Globus pallidus (tissue), 1 donor: ENCODE data around the gene ZBTB8A.
"Not testable (repeated sequence)": the region's sequence is repeated elsewhere in the genome, so short reads cannot be mapped to it uniquely, and the experiment has no call there.

Source experiments
- DNase-seq: peaks from one replicate; pipeline ENCODE4 v3.0.0-alpha.2; 2015; ENCODE audit warnings: low spot score

The ZBTB8A gene

DNA sequence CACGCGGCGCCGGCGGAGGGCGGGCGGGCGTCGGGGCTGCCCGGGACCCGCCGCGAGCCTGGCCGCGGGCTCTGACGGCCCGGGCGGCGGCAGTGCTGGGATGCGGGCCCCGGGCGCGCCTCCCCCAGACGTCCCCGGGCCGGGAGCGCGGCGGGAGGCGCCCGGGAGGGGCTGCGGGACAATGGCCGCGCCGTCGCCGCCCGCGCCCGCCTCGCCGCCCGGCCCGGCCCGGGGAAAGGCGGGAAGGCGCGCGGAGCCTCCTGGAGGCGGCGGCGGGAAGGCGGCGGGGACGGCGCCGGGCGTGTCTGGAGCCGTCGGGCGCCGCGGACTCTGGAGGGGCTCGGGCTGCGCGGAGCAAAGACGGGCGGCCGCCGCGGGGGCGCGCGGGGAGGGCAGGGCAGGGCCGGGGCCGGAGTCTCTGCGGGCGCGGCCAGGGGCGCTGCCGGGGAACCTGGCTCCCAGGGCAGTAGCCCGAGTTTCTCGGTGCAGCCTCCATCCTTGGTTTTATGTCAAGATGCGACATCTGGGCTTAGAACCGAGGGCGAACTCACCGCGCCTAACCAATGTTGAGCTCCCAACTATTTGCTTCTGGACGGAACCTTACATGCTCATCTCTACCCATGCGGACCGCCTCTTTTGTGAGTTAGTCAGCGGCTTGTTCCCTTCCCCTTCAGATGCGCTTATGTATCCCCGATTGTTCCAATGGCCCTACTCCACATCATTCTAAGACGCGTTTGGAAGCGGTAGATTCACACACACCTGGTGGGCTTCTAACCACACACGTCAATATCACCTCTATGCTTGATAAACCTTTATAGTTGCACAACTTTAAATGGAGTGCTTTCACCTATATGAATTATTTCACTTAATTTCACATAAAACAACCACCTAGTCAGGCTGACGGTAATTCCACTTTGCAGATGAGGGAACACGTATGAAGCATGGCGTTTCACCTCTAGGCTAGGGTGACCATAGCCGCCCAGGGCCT is 651 bp downstream of the ZBTB8A start:
- peak; percentile 33 for DNase-seq

DNA sequence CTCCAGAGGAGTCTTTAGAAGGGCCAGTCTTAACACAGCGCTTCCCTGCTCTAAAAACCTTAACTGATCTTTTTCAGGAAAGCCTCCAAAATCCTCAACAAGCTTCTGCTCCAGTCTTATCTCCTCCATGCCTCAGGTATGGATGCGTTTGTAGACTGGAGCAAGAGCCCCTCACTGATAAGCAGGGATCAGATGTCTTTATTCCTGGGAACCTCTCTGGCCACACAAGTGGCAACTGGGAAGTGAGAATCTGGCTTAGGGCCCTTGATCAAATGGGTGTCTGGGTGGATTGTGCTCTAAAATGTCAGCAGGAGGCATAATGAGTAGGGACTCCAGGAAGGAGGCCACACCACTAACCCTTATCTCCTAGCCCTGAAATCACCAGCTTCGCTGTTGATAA is 1.4 kb downstream of the ZBTB8A start:
- no peak for DNase-seq

DNA sequence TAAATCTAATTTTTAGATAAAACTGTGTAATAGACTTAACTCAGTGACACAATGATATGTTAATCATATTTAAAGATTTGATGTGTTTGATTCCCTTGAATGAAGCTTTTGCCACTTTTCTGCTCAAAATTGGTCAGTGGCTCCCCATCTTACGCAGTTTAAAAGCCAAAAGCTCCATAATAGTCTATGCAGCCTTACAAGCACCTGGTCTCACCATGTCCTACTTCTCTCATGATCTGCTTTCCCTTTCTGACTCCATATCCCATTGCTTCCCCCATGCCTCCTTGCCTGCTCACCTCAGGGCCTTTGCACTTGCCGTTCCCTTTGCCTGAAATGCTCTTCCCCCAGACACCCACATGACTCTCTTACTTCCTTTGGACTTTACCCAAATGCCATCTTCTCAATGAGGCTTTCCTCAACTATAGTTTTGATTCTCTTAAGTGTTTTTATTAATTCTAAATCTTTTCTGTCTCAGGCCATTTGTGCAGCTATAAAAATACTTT is 1.9 kb downstream of the ZBTB8A start:
- no peak for DNase-seq

DNA sequence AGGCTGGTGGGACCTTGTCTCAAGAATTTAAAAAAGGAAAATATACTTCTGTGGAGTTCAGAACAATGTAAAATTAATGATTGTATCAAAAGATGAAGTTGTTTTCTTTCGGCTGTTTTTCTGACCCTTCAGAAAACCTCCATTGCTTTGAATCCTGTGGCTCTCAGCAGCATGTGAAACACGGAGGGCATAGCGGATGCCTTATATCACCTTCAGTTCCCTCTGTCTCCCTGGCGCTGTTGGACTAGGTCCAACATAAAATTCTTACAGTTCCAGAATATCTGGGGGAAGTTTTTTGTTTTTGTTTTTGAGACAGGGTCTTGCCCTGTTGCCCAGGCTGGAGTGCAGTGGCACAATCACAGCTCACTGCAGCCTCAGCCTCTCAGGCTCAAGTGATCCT is 7.4 kb downstream of the ZBTB8A start:
- DNase-seq, result no peak

DNA sequence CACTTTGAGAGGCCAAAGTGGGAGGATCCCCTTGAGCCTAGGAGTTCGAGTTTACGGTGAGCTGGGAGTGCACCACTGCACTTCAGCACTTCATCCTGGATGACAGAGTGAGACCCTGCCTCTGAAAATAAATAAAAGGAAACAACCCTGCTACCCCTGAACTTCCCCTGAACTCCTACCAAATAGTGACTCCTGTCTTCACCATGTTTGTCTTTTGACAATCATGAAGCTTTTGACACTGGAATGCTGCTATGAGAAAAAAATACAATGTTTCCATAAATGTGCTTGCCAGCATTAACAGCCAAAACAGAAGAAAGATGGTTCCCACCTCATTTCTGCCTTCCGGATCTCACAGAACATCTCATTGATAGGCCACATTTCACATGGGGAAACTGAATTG is 10.4 kb downstream of the ZBTB8A start:
- DNase-seq, result no peak

DNA sequence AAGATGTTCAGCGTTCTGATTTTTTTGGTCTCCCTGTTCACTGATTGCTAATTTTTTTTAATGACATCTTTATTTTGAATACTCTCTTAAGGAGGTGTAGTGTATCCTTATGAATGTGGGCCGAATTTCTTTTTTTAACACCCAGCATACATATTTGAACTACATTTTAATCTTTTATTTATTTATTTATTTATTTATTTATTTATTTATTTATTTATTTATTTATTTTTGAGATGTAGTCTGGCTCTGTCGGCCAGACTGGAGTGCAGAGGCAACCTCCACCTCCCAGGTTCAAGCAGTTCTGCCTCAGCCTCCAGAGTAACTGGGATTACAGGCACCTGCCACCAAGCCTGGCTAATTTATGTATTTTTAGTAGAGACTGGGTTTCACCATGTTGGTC is 15.1 kb downstream of the ZBTB8A start:
- no peak for DNase-seq

DNA sequence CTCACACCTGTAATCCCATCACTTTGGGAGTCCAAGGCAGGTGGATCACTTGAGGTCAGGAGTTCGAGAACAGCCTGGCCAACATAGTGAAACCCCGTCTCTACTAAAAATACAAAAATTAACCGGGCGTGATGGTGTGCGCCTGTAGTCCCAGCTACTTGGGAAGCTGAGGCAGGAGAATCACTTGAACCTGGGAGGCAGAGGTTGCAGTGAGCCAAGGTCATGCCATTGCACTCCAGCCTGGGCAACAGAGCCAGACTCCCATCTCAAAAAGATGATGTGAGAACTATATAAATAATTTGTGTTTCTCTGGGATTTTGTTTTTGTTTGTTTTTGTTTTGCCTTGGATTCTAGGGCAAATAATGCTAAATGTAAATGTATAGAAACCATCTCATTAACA is 17.8 kb downstream of the ZBTB8A start:
- not testable (repeated sequence) for DNase-seq

DNA sequence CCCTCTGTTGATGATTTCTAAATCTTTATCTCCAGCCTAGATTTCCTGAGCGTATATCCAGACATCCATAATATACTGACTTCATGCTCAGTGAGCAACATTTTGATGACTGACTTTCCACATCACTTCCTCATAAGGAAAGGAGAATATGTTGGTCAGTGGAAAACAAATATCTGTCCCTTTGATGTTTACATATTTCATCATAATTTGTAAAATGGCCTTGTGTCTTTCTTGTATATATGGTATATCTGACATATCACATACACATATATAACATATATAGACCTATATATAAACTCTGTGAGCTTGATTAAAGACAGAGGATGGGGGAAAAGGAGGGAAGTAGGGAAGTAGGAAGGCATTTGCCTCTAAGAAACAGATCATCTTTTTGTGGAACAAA is 18.6 kb downstream of the ZBTB8A start:
- DNase-seq, result no peak

DNA sequence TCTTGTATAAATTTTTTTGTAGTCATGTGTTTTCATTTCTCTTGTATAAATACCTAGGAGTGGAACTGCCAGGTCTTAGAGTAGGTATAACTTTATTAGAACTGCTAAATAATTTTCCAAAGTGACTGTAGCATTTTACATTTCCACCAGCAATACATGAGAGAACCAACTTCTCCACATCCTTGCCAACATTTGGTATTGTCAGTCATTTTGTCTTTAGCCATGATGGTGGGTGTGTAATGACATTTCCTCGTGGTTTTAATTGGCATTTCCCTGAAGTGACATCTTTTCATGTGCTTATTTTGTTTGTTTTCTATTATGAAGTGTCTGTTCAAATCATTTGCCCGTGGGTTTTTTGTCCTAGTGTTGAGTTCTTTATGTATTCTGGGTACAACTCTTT is 29.7 kb downstream of the ZBTB8A start:
- no peak for DNase-seq

DNA sequence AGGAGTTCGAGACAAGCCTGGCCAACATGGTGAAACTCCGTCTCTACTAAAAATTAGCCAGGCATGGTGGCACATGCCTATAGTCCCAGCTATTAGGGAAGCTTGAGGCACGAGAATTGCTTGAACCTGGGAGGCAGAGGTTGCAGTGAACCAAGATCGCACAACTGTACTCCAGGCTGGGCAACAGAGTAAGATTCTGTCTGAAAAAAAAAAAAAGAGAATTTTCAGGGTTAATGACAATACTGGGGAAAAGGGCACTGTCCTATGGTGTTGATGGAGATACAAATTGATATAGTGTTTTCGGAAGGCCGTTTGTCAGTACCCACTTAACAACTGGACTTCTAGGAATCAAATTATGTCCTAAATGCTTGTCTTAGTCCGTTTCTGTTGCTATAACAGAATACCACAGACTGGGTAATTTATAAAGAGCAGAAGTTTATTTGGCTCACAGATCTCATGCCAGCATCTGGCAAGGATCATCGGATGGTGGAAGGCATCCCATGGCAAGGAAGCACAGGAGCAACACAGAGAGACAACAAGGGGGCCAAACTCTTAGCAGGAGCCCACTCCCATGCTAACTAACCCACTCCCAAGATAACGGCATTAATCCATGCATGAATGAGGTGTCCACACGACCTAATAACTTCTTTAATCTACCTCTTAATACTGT is 41.3 kb downstream of the ZBTB8A start:
- no peak for DNase-seq

DNA sequence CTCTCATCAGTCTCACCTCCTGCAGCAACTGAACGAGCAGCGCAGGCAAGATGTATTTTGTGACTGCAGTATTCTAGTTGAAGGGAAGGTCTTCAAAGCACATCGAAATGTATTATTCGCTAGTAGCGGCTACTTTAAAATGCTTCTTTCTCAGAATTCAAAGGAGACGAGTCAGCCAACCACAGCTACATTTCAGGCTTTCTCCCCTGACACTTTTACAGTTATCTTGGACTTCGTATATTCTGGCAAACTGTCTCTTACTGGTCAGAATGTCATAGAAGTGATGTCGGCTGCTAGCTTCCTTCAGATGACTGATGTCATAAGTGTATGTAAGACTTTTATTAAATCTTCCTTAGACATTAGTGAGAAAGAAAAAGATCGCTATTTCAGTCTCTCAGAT is 53.7 kb downstream of the ZBTB8A start:
- DNase-seq, result no peak

DNA sequence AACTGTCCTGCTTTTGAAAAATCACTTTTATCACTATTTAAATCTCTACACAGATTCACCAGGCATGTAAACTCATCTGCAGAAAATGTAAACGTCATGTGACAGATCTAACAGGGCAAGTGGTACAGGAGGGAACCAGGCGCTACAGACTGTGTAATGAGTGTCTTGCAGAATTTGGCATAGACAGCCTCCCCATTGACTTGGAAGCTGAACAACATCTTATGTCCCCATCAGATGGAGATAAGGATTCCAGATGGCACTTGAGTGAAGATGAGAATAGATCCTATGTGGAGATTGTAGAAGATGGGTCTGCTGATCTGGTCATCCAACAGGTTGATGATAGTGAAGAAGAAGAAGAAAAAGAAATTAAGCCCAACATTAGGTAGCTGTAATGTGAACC is 60.8 kb downstream of the ZBTB8A start:
- DNase-seq, result no peak

DNA sequence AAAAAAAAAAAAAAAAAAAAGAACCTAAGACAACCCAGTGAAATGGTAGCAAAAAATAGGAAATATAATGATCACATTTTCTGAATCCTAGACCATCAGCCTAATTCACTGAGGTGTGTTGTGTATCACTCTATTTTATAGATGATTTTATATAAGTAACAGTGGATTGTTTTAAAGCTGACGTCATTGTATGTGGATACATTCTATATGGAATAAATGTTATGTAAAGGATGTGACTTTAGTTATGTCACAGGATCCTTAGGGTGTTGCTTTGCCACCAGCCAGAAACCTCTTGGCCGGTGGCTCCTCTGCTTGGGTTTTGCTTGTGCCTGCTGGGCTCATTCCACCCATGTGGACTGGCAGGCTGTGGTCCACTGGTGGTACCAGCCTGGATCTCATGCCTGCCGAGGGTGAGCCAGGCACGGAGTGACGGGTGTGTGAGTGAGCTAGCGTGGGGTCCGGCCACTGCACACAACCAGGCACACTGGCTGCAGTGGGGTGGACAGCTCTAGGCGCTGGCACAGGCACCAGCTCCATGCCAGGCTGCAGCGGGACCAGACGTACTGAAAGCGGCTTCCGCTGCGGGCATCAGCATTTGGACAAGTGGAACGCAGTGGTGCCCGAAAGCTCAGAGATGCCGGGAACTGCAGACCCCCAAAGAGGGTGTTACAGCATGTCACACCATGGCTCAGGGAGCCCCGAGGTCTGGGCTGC is 66.6 kb downstream of the ZBTB8A start:
- no peak for DNase-seq

DNA sequence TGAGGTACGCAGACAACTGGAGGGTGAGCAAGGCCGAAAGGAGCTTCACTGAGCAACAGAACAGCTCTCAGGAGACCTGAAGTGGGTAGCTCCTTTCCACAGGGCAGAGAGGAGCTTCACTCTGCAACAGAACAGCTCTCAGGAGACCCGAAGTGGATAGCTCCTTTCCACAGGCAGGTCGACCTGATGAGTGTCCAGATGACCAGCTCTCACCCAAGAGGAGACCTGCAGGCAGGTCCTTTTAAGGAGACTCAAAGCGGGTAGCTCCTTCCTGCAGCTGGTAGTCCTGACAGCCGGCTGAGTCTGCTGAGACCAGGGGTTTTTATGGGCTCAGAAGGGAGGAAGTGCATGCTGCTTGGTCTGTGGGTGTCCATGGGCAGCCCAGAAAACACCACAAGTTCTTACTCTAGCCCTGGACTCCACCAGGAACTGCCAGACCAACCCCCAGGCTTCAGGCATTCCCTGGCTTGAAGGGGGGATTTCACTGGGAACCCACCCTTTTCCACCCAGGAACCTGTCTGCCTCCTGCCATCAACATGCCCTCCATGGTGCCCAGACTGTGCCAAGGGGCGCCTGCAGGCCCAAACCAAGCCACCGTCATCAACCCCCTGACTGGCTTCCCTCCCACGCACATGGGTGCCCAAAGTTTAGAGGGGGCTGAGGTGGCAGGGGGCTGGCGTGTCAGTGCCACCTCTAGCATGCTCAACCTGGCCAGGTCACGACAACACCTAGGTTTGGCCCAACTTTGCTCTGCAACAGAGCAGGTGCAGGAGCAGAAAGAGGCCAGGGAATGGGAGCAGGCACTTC is 67.5 kb downstream of the ZBTB8A start:
- DNase-seq, result no peak

DNA sequence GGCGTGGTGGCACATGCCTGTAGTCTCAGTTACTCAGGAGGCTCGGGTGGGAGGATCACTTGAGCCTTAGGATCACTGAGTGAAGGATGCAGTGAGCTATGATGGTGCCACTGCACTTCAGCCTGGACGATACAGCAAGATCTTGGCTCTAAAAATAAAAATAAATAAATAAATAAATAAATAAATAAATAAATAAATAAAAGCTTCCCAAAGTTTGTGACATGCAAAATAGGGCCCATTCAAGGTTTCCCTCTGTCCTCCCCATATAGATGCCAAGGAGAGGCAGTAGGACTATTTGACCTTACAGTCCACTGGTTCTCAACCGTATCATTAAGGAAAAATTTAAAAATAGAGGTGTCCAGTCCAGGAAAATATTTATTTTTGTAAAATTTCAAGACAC is 70.0 kb downstream of the ZBTB8A start:
- no peak for DNase-seq

DNA sequence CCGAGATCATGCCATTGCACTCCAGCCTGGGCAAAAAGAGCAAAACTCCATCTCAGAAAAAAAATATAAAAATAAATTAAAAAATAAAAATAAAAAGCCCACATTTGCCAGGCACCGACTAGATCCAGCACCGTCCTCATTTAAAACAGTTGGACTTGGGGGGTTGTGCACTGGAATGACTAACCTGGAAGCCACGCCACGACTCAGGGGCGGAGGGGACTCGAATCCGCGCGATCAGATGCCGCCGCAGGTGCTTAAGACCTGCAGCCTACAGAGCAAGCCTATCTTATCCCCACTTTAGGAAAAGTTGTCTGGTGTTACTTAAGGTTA is 72.6 kb downstream of the ZBTB8A start:
- no peak for DNase-seq

DNA sequence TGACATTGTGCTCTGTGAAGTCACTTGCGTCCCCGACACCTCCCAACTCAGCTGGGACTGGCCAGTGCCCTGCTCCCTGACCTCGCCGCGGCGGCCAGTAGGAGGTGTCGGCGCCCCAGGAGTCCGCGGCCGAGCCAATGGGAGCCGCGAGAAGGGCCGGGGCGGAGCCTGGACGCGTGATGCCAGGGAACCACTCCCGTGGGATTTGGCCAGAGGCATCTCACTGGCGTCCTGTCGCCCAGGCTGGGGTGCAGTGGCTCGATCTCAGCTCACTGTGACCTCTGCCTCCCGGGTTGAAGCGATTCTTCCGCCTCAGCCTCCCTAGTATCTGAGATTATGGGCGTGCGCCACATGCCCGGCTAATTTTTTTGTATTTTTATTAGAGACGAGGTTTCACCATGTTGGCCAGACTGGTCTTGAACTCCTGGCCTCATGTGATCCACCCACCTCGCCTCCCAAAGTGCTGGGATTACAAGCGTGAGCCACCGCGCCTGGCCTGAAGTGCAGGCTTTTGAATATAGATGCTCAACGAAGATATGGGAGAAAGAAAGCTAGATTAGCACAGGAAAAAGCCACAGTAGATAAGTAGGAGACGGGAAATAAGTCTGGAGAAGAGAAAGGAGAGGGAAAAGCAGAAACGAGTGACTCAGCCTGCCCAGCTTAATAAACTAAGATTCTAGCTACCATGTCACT is 73.1 kb downstream of the ZBTB8A start:
- DNase-seq, result peak; percentile 86

DNA sequence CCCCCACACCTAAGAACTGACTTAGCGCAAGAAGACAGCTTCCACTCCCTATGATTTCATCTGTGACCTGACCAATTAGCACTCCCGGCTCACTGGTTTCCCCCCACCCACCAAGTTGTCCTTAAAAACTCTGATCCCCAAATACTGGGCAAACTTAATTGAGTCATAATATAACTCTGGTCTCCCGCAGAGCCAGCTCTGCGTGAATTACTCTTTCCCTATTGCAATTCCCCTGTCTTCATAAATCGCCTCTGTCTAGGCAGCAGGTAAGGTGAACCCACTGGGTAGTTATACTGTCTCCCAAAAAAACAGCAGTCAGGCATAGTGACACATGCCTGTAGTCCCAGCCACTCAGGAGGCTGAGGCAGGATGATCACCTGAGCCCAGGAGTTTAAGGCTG is 74.2 kb downstream of the ZBTB8A start:
- DNase-seq, result no peak

DNA sequence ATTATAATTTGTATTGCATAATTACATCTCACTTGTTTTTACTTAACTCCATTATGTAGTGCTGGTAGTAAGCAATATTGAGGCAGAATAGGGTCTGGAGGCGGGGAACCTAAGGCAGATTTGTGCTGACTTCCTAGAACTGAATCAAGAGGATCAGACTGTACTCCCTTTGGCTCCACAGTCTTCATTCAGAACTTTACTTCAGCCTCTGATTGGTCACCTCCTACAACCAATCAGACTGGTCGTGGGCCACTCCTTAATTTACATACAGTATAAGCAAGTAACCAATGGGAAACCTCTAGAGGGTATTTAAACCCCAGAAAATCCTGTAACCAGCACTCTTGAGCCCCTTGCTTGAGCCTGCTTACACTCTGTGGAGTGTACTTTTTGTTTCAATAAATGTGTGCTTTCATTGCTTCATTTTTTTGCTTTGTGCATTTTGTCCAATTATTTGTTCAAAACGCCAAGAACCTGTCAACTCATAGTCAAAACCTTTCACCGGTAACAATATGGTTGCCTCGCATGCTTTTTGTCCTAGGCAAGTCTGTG is 79.5 kb downstream of the ZBTB8A start:
- no peak for DNase-seq

DNA sequence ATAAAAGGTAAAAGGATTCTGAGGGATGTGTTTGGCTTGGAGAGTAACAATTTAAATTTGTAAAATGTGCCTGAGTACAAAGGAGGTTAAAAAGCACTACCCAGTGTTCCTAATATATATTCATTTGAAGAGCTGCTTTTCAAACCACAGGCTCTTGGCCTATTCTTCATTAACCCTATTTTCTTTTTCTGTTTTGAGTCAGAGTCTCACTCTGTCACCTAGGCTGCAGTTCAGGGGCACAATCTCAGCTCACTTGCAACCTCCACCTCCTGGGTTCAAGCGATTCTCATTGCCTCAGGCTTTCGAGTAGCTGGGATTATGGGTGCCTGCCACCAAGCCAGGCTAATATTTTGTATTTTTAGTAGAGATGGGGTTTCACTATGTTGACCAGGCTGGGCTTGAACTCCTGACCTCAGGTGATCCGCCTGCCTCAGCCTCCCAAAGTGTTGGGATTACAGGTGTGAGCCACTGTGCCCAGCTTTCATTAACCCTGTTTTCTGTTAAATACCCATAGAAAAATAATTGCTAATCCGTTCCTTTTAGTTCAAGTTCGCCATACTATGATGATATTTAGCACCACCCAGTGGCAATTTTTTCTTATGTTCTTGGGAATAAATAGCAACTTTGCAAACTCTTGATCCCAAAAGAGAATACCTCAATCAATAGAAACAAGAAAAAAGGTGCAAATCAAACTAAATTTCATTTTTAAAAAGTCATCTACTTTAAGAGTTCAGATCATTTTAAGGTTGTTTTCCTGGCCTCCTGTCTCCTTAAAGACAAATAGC is 80.7 kb downstream of the ZBTB8A start:
- DNase-seq, result peak; percentile 23
